Karpas-422 (cell line): Measurements from ENCODE around the gene UGT1A5. TPM values are rescaled to one million over a fixed set of nuclear protein-coding genes. Genes with fewer than 3 reads are reported as not detected.

Experiments used
- DNase-seq: peaks from one replicate; pipeline ENCODE4 v3.0.0-alpha.2; 2015
- H2AFZ ChIP-seq: fragments of 200-600 bp; sonication (generic); 2 replicates; pipeline ENCODE4 v1.6.1; 2014; ENCODE audit warnings: antibody characterized with exemption, low read length, mixed read lengths
- H3K27ac ChIP-seq: fragments of 200-600 bp; sonication (generic); 2 replicates; pipeline ENCODE4 v1.5.1; 2014; ENCODE audit warnings: mild to moderate bottlenecking, low read length, moderate library complexity
- H3K27me3 ChIP-seq: fragments of 200-600 bp; sonication (generic); 2 replicates; pipeline ENCODE4 v1.6.1; 2014; ENCODE audit warnings: low read length, mixed read lengths
- H3K36me3 ChIP-seq: fragments of 200-600 bp; sonication (generic); 2 replicates; pipeline ENCODE4 v1.6.1; 2014; ENCODE audit warnings: low read length, mixed read lengths; ENCODE audit not compliant: insufficient read depth
- H3K4me1 ChIP-seq: fragments of 200-600 bp; sonication (generic); 2 replicates; pipeline ENCODE4 v1.6.1; 2014; ENCODE audit warnings: mild to moderate bottlenecking, low read length, mixed read lengths
- H3K4me2 ChIP-seq: fragments of 200-600 bp; sonication (generic); 2 replicates; pipeline ENCODE4 v1.6.1; 2014; ENCODE audit warnings: low read length, low read depth, mild to moderate bottlenecking; ENCODE audit not compliant: poor library complexity, severe bottlenecking
- H3K4me3 ChIP-seq: fragments of 200-600 bp; sonication (generic); 2 replicates; pipeline ENCODE4 v1.5.1; 2014; ENCODE audit warnings: mild to moderate bottlenecking, antibody characterized with exemption, low read length, mixed read lengths
- H3K79me2 ChIP-seq: fragments of 200-600 bp; sonication (generic); 2 replicates; pipeline ENCODE4 v1.6.1; 2014; ENCODE audit warnings: mild to moderate bottlenecking, low read length, mixed read lengths
- H3K9ac ChIP-seq: fragments of 200-600 bp; sonication (generic); 2 replicates; pipeline ENCODE4 v1.6.0; 2014; ENCODE audit warnings: low read length
- H3K9me2 ChIP-seq: fragments of 200-600 bp; sonication (generic), shearing (Covaris generic); replicated peaks from 2 replicates; pipeline ENCODE4 v1.6.0; 2014; ENCODE audit warnings: mild to moderate bottlenecking, low read length, moderate library complexity; ENCODE audit not compliant: insufficient read depth
- H3K9me3 ChIP-seq: fragments of 300-700, 200-600 bp; sonication (generic); 2 replicates; pipeline ENCODE4 v1.6.1; 2014; ENCODE audit warnings: low read length, mixed read lengths
- H4K20me1 ChIP-seq: fragments of 200-600 bp; sonication (generic); 2 replicates; pipeline ENCODE4 v1.6.1; 2014; ENCODE audit warnings: mild to moderate bottlenecking, antibody characterized with exemption, low read length, low read depth; ENCODE audit not compliant: insufficient read depth
- total RNA-seq: library from RNA; depleted of rRNA; stranded (reverse); fragments of >200 nt; shearing (Covaris generic); gene quantifications from 2 replicates; pipeline ENCODE4 v1.2.3, GENCODE V29; 2014; ENCODE audit warnings: low replicate concordance; rRNA removed

The UGT1A5 gene
- total RNA-seq, result not detected in 2 replicates

DNA sequence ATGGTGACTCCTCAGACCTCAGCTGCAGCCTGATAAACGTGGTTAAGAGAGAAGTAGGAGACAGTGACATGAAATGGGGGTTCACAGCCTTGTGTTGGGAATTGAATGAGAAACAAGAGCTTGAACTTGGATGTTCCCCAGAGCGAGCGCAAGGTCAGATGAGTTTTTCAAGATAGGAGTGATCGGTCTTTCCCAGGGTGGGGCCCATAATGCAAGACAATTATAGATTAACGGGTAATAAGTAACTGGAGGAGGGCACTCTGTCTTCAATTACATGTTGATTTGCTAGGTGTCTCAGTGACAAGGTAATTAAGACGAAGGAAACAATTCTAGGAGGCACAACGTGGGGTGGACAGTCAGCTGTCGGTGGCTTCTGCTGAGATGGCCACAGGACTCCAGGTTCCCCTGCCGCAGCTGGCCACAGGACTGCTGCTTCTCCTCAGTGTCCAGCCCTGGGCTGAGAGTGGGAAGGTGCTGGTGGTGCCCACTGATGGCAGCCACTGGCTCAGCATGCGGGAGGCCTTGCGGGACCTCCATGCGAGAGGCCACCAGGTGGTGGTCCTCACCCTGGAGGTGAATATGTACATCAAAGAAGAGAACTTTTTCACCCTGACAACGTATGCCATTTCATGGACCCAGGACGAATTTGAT, at the start of gene UGT1A5:
Gene UGT1A5, plus strand, starts transcription at position 297 of the 651 bp plus-strand sequence. Its CDS starts 85 bp downstream, at position 382.
- H3K36me3 ChIP-seq, result no peaks in the 10 kb centered on the region
- H4K20me1 ChIP-seq, result no peaks in the 10 kb centered on the region
- H3K4me2 ChIP-seq, result no peak within 1 kb of the TSS
- H2AFZ ChIP-seq, result no peak within 1 kb of the TSS
- DNase-seq, result peak; percentile 21
- no peaks in the 10 kb centered on the region for H3K4me1 ChIP-seq
- no peak within 1 kb of the TSS for H3K27ac ChIP-seq
- no peaks in the 10 kb centered on the region for H3K9me3 ChIP-seq
- H3K79me2 ChIP-seq, result no peaks in the 10 kb centered on the region
- H3K27me3 ChIP-seq, result no peaks in the 10 kb centered on the region
- no peak within 1 kb of the TSS for H3K4me3 ChIP-seq
- no peaks in the 10 kb centered on the region for H3K9me2 ChIP-seq
- no peak within 1 kb of the TSS for H3K9ac ChIP-seq

- no peaks in the 10 kb centered on the region for H3K36me3 ChIP-seq
- no peaks in the 10 kb centered on the region for H4K20me1 ChIP-seq
- no peak overlapping the region for H2AFZ ChIP-seq
- no peaks in the 10 kb centered on the region for H3K79me2 ChIP-seq
- H3K27ac ChIP-seq, result no peak overlapping the region
- H3K9ac ChIP-seq, result no peak overlapping the region
- DNase-seq, result no peak
- H3K4me2 ChIP-seq, result no peak overlapping the region
- no peaks in the 10 kb centered on the region for H3K9me3 ChIP-seq
- H3K4me3 ChIP-seq, result no peak overlapping the region
- H3K9me2 ChIP-seq, result no peaks in the 10 kb centered on the region
- no peaks in the 10 kb centered on the region for H3K27me3 ChIP-seq
- no peaks in the 10 kb centered on the region for H3K4me1 ChIP-seq
Observed at GRCh38 chr2:233663911-233664310, 48.8 kb upstream of the UGT1A5 start.

DNA sequence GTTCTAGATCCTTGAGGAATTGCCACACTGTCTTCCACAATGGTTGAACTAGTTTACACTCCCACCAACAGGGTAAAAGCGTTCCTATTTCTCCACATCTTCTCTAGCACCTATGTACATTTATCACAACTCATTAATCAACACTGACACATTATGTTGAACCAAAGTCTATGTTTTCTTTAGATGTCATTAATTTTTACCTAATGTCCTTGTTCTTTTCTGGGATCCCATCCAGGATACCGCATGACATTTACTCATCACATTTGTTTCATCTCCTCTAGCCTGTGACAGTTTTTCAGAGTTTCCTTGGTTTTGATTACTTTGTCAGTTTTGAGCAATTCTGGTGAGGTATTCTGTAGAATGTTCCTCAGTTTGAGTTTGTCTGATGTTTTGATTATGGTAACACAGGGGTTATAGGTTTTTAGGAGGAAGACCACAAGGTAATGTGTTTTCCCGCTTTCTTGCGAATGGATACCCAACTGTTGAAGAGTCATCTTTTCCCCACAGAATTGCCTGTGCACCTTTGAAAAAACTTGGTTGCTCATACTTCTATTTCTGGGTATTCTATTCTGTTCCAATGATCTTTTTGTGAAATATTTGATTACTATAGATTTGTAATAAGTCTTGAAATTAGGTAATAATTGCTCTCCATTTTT, 44.0 kb upstream of the UGT1A5 start:
- Histone ChIP-seq H3K79me2 (no peaks in the 10 kb centered on the region), H3K9me2 (no peaks in the 10 kb centered on the region), H3K4me2 (no peak overlapping the region), H3K4me3 (no peak overlapping the region), H2AFZ (no peak overlapping the region), H3K9me3 (no peaks in the 10 kb centered on the region), H4K20me1 (no peaks in the 10 kb centered on the region), H3K27ac (no peak overlapping the region), H3K36me3 (no peaks in the 10 kb centered on the region), H3K4me1 (peaks cover 4% of the 10 kb centered on the region; the same call in 1 of the 2 replicates), H3K27me3 (no peaks in the 10 kb centered on the region), H3K9ac (no peak overlapping the region)
- no peak for DNase-seq

GRCh38 chr2:233671290-233672161, 41.2 kb upstream of the UGT1A5 start, which contains the start of gene UGT1A9:
Gene UGT1A9 (plus strand): TSS chr2:233671898. CDS start chr2:233671935, 37 bp downstream.
- Histone ChIP-seq H3K27ac (no peak within 1 kb of the TSS), H4K20me1 (no peaks in the 10 kb centered on the region), H3K27me3 (no peaks in the 10 kb centered on the region), H3K4me1 (peaks cover 4% of the 10 kb centered on the region; the same call in 1 of the 2 replicates), H3K9me3 (no peaks in the 10 kb centered on the region), H3K4me2 (no peak within 1 kb of the TSS), H3K79me2 (no peaks in the 10 kb centered on the region), H3K4me3 (no peak within 1 kb of the TSS), H3K9ac (no peak within 1 kb of the TSS), H3K9me2 (no peaks in the 10 kb centered on the region), H3K36me3 (no peaks in the 10 kb centered on the region), H2AFZ (no peak within 1 kb of the TSS)
- DNase-seq, result no peak

DNA sequence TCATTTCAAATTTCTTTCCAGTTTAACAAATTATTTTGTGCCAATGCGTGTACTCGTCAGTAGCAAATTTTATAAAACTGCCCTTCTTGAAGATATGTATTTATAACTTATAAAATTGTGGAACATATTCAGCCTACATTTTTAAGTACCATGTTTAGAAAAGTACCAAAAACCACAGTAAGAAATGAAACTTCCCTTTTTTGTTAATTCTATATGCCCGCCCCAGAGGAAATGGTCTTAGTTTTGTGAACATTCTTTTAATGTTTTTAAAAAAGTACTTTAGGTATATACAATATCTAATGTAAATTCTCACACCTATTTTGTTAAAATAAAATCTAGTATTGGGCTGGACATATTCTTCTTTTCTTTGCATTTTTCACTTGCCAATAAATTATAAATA, 39.8 kb upstream of the UGT1A5 start:
- Histone ChIP-seq H3K9ac (no peak overlapping the region), H3K4me1 (peaks cover 11% of the 10 kb centered on the region), H4K20me1 (no peaks in the 10 kb centered on the region), H3K9me3 (no peaks in the 10 kb centered on the region), H3K4me3 (no peak overlapping the region), H3K36me3 (no peaks in the 10 kb centered on the region), H3K27ac (no peak overlapping the region), H2AFZ (no peak overlapping the region), H3K27me3 (no peaks in the 10 kb centered on the region), H3K79me2 (no peaks in the 10 kb centered on the region), H3K9me2 (no peaks in the 10 kb centered on the region), H3K4me2 (no peak overlapping the region)
- no peak for DNase-seq

- H3K27ac ChIP-seq, result no peak overlapping the region
- no peak overlapping the region for H3K9ac ChIP-seq
- no peak overlapping the region for H3K4me2 ChIP-seq
- no peak for DNase-seq
- H3K9me2 ChIP-seq, result no peaks in the 10 kb centered on the region
- no peaks in the 10 kb centered on the region for H3K27me3 ChIP-seq
- H3K4me3 ChIP-seq, result no peak overlapping the region
- H3K9me3 ChIP-seq, result no peaks in the 10 kb centered on the region
- no peaks in the 10 kb centered on the region for H3K36me3 ChIP-seq
- no peaks in the 10 kb centered on the region for H4K20me1 ChIP-seq
- peaks cover 21% of the 10 kb centered on the region for H3K4me1 ChIP-seq
- no peak overlapping the region for H2AFZ ChIP-seq
- no peaks in the 10 kb centered on the region for H3K79me2 ChIP-seq
Observed at GRCh38 chr2:233673896-233674295, 38.8 kb upstream of the UGT1A5 start.

- Histone ChIP-seq H3K4me3 (no peak overlapping the region), H3K27me3 (no peaks in the 10 kb centered on the region), H3K27ac (no peak overlapping the region), H3K4me1 (peaks cover 22% of the 10 kb centered on the region), H3K9me3 (no peaks in the 10 kb centered on the region), H3K9me2 (no peaks in the 10 kb centered on the region), H3K36me3 (no peaks in the 10 kb centered on the region), H3K9ac (no peak overlapping the region), H2AFZ (no peak overlapping the region), H3K79me2 (no peaks in the 10 kb centered on the region), H3K4me2 (no peak overlapping the region), H4K20me1 (no peaks in the 10 kb centered on the region)
- DNase-seq, result peak; percentile 65
Observed at GRCh38 chr2:233674314-233674713, 38.4 kb upstream of the UGT1A5 start.

DNA sequence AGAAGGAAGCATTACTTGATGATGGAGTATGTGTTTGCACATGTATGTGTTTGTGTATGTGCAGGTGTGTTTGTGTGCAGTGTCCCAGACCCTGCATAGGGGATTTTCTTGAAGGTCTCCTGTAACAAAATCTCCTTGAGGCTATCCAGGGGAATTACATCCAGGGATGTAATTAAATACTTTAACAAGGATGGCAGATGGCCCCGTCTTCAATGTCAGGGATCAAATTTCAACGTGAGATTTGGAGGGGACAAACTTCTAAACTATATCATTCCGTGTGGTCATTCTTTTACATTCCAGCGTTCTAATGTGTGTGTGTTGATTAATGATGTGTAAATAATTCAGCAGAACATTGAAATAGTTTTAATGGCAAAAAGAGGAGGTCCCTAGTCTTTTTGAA, 37.7 kb upstream of the UGT1A5 start:
- no peak overlapping the region for H2AFZ ChIP-seq
- H3K79me2 ChIP-seq, result no peaks in the 10 kb centered on the region
- H3K4me3 ChIP-seq, result no peak overlapping the region

More for the DNA sequence above, 37.7 kb upstream of the UGT1A5 start:
- no peaks in the 10 kb centered on the region for H3K27me3 ChIP-seq
- no peaks in the 10 kb centered on the region for H3K36me3 ChIP-seq
- DNase-seq, result no peak
- H3K27ac ChIP-seq, result no peak overlapping the region
- H3K4me2 ChIP-seq, result no peak overlapping the region
- H4K20me1 ChIP-seq, result no peaks in the 10 kb centered on the region
- H3K9me2 ChIP-seq, result no peaks in the 10 kb centered on the region
- no peaks in the 10 kb centered on the region for H3K9me3 ChIP-seq
- H3K9ac ChIP-seq, result no peak overlapping the region
- peaks cover 22% of the 10 kb centered on the region for H3K4me1 ChIP-seq
